Motor neuron (in vitro differentiated cells): Measurements from ENCODE around the gene SGO2. TPM values are rescaled to one million over a fixed set of nuclear protein-coding genes. Genes with fewer than 3 reads are reported as not detected.

Experiments used
- ATAC-seq, 8 experiments: fragments of 200-7000 bp; cut with Tn5 transposase; replicated peaks in 6 of 8; 2 replicates each; pipeline ENCODE4 v1.8.0; 2021; ENCODE audit warnings: mild to moderate bottlenecking in 8 of 8, moderate library complexity in 8 of 8
- H3K27ac ChIP-seq, 2 donors: fragments of 250-450 bp; sonication (Bioruptor Pico); 2 replicates each; pipeline ENCODE4 v1.9.0; 2021; ENCODE audit warnings: antibody characterized with exemption in 2 of 2, mild to moderate bottlenecking in 2 of 2, moderate library complexity in 1 of 2
- H3K4me1 ChIP-seq, 2 donors: fragments of 250-450 bp; sonication (Bioruptor Pico); replicated peaks in 1 of 2; 2 replicates each; pipeline ENCODE4 v1.6.1; 2021; ENCODE audit warnings: antibody characterized with exemption in 2 of 2, mild to moderate bottlenecking in 2 of 2, moderate library complexity in 1 of 2
- H3K4me3 ChIP-seq, 5 donors: fragments of 250-450 bp; sonication (Bioruptor Pico); 2 replicates each; pipeline ENCODE4 v1.9.0; 2021; ENCODE audit warnings: antibody characterized with exemption in 5 of 5, mild to moderate bottlenecking in 5 of 5, moderate library complexity in 4 of 5
- WGBS, 10 experiments: fragments of 450-650 bp; shearing (Covaris generic); methylation state at CpG; one replicate each; pipeline ENCODE4 v1.0.0; 2022; 5-methylcytosine and 5-hydroxymethylcytosine counted together
- in situ Hi-C, 9 experiments: fragments of 400-800 bp; cut with MboI; loops; one replicate each; pipeline ENCODE4 v1.15.0; 2021; ENCODE audit warnings: low sequenced_read_pairs in 9 of 9, low pct_unique_long_range_greater_than_20kb in 2 of 9; ENCODE audit not compliant: unreplicated experiment in 9 of 9
- total RNA-seq, 8 experiments: library from RNA; unstranded; fragments of 300-600 nt; gene quantifications; 2 replicates each; pipeline versions ENCODE4 v1.2.3 to v1.2.4, GENCODE V29; 2022

Gene SGO2
- total RNA-seq, 8 experiments from 2014 or later, result 1.1 to 20.5 (median 3.2) TPM

DNA sequence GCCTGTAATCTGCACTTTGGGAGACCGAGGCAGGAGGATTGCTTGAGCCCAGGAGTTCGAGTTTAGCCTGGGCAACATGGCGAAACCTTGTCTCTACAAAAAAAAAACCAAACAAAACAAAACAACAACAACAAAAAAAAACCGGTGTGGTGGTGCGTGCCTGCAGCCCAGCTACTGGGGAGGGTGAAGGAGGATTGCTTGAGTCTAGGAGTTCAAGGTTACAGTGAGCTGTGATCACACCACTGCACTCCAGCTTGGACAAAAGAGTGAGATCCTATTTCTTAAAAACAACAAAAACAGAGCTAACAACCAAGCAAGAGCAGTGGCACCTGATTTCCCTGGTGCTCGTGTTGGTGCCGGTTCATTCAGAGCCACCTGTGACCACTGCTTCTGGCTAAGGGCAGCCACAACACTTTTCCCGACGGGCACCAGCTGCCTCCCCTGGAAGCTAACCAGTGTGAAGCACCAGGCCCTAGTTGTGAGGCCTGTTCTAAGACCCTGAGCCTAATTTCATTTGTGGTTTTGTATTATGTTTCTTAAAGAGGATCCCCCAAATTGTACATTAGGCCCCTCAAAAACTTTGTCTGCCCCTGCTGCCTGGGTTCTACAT, 61.1 kb downstream of the SGO2 start:
- WGBS, 10 experiments, result 54 to 100% (median 77%) methylated on average over 1 to 8 of the region's 9 CpGs; no CpG with 5 or more reads in 2 of the 10 experiments
- no peaks in the 10 kb centered on the region for H3K4me1 ChIP-seq
- no peak overlapping the region for H3K27ac ChIP-seq
- no peak for ATAC-seq
- H3K4me3 ChIP-seq, result no peak overlapping the region
- in situ Hi-C loops, result no loop called here

- WGBS, 10 experiments, result 50 to 96% (median 78%) methylated on average over 1 to 4 of the region's 4 CpGs; no CpG with 5 or more reads in 1 of the 10 experiments
- H3K27ac ChIP-seq, result no peak overlapping the region
- no peak overlapping the region for H3K4me3 ChIP-seq
- H3K4me1 ChIP-seq, result no peaks in the 10 kb centered on the region
- in situ Hi-C loops, result no loop called here
- no peak for ATAC-seq
Measured at GRCh38 chr2:200588076-200588678, 62.2 kb downstream of the SGO2 start.

GRCh38 chr2:200590090-200590489, 64.1 kb downstream of the SGO2 start:
- Histone ChIP-seq H3K4me3 (no peak overlapping the region), H3K27ac (no peak overlapping the region), H3K4me1 (no peaks in the 10 kb centered on the region)
- in situ Hi-C loops, result no loop called here
- ATAC-seq, result no peak

GRCh38 chr2:200591308-200591707, 65.3 kb downstream of the SGO2 start:
- Histone ChIP-seq H3K27ac (no peak overlapping the region), H3K4me1 (no peaks in the 10 kb centered on the region), H3K4me3 (no peak overlapping the region)
- 62 to 100% (median 93%) methylated on average over 1 to 3 of the region's 5 CpGs; no CpG with 5 or more reads in 5 of the 10 experiments for WGBS, 10 experiments
- in situ Hi-C loops, result no loop called here
- no peak for ATAC-seq

DNA sequence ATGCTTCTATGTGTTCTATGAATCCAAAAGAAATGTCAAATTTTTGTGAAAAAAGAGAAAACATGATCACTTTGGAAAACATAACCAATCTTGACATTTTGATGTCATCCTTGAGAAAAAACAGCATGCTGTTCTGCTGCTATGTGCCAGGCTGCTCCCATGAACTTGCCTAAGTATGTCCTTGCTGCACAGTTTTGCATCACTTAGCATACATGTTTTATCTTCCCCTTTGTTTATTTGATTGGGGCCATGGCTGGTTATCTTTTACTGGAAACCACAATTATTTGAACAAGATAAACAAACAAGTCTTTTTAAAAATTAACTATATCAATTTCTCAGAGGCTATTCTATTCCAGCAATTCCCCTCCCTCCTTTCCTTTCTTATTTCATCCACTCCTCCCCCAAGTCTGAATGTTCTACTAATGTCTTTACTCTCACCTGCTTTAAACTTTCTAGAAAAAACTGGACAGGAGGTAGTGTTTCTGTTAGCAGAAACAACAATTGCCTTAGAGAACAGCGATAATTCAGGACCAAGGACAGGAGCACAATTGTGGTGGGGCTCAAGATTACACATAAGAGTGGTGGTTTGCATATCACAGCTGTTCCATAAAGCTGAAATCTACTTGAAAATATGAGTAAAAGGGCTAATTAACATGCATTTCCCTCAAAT, 66.5 kb downstream of the SGO2 start:
- Histone ChIP-seq H3K4me3 (no peak overlapping the region), H3K4me1 (no peaks in the 10 kb centered on the region), H3K27ac (no peak overlapping the region)
- 80 to 100% (median 88%) methylated on average over 1 of the region's 1 CpG; no CpG with 5 or more reads in 1 of the 10 experiments for WGBS, 10 experiments
- in situ Hi-C loops, result no loop called here
- ATAC-seq, result peak in 2 of 8 experiments; percentile 24 to 44

- ATAC-seq, result no peak
- H3K27ac ChIP-seq, result no peak overlapping the region
- H3K4me1 ChIP-seq, result no peaks in the 10 kb centered on the region
- H3K4me3 ChIP-seq, result no peak overlapping the region
- in situ Hi-C loops, result no loop called here
- WGBS, 10 experiments, result 20 to 80% (median 60%) methylated on average over 1 of the region's 1 CpG; no CpG with 5 or more reads in 3 of the 10 experiments
Measured at GRCh38 chr2:200593905-200594304, 67.9 kb downstream of the SGO2 start.

DNA sequence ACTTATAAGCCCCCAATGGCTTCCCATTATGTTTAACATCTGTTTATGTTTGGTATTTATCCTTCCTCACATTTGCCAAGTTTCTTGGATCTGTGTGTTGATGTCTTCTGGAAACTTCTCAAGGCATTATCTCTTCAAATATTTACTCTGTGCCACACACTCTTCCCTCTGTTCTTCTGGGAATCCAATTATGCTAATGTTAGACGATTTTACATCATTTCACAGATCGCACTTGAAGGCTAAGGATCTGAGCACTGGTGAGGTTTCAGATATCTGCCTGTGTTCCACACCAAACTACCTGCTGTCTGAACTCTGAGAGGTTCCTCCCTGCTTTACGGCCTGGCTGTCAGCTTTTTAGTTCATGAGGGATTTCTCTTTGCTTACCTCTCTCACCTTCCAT, 69.9 kb downstream of the SGO2 start:
- no peaks in the 10 kb centered on the region for H3K4me1 ChIP-seq
- ATAC-seq, result peak in 1 of 8 experiments; percentile 66
- 60 to 100% (median 83%) methylated on average over 1 to 2 of the region's 3 CpGs; no CpG with 5 or more reads in 3 of the 10 experiments for WGBS, 10 experiments
- no peak overlapping the region for H3K27ac ChIP-seq
- in situ Hi-C loops, result no loop called here
- H3K4me3 ChIP-seq, result no peak overlapping the region

- Histone ChIP-seq H3K27ac (no peak overlapping the region), H3K4me3 (no peak overlapping the region), H3K4me1 (no peaks in the 10 kb centered on the region)
- in situ Hi-C loops, result no loop called here
- no peak for ATAC-seq
- 40 to 84% (median 63%) methylated on average over 1 to 5 of the region's 5 CpGs; no CpG with 5 or more reads in 1 of the 10 experiments for WGBS, 10 experiments
Measured at GRCh38 chr2:200596774-200597570, 71.0 kb downstream of the SGO2 start.

- in situ Hi-C loops, result no loop called here
- Histone ChIP-seq H3K4me3 (no peak overlapping the region), H3K4me1 (no peaks in the 10 kb centered on the region), H3K27ac (no peak overlapping the region)
- no peak for ATAC-seq
- WGBS, 10 experiments, result 79 to 100% (median 86%) methylated on average over 1 to 3 of the region's 3 CpGs; no CpG with 5 or more reads in 2 of the 10 experiments
Measured at GRCh38 chr2:200599206-200599605, 73.2 kb downstream of the SGO2 start.

DNA sequence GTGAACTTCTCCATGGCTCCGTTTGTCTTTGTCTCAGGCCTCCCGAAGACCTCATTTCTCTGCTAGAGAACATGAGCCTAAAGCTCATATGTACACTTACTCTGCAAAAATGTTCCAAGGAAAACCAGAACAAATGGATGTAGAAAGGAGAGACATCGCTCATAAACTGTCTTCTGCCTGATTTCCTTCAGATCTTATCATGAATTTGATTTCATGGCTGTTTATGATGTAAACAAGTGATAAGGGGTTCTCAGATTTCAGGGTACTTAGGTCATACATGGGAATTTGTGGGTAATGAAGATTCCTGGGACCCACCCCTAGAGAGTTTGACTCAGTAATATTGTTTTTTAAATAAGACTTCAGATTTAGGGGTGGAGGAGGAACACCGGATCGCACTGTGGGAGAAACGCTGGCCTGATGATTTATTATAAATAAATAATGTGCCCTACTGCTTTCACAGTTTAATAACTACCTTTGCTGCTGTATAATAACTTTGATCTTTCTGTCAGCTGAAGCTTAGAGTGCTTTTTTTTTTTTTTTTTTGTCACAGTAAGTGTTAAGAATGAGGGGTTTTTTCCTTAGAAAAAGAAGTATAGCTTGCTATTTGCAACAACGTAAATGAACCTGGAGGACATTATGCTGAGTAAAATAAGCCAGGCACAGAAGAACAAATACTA, 74.7 kb downstream of the SGO2 start:
- no peaks in the 10 kb centered on the region for H3K4me1 ChIP-seq
- in situ Hi-C loops, result no loop called here
- no peak overlapping the region for H3K4me3 ChIP-seq
- ATAC-seq, result peak in 1 of 8 experiments; percentile 23
- 74 to 100% (median 86%) methylated on average over 1 to 7 of the region's 7 CpGs; no CpG with 5 or more reads in 2 of the 10 experiments for WGBS, 10 experiments
- no peak overlapping the region for H3K27ac ChIP-seq

GRCh38 chr2:200602584-200602983, 76.6 kb downstream of the SGO2 start:
- no peak for ATAC-seq
- no peaks in the 10 kb centered on the region for H3K4me1 ChIP-seq
- WGBS, 10 experiments, result 70 to 100% (median 94%) methylated on average over 1 to 4 of the region's 4 CpGs; no CpG with 5 or more reads in 3 of the 10 experiments
- in situ Hi-C loops, result no loop called here
- H3K4me3 ChIP-seq, result no peak overlapping the region
- no peak overlapping the region for H3K27ac ChIP-seq

GRCh38 chr2:200603972-200604371, 78.0 kb downstream of the SGO2 start:
- no peak for ATAC-seq
- Histone ChIP-seq H3K27ac (no peak overlapping the region), H3K4me1 (no peaks in the 10 kb centered on the region), H3K4me3 (no peak overlapping the region)
- in situ Hi-C loops, result no loop called here
- WGBS, 10 experiments, result 40 to 74% (median 60%) methylated on average over 1 to 3 of the region's 3 CpGs
